CD4-positive, alpha-beta T cell treated with Interleukin-17A for 1 hour (primary cell): ENCODE data around the gene MGRN1.

ENCODE experiments used
- DNase-seq: peaks from one replicate; pipeline ENCODE4 v3.0.0-alpha.2; 2020

Gene MGRN1

GRCh38 chr16:4689864-4690704 is 65.5 kb downstream of the MGRN1 start:
- no peak for DNase-seq

DNA sequence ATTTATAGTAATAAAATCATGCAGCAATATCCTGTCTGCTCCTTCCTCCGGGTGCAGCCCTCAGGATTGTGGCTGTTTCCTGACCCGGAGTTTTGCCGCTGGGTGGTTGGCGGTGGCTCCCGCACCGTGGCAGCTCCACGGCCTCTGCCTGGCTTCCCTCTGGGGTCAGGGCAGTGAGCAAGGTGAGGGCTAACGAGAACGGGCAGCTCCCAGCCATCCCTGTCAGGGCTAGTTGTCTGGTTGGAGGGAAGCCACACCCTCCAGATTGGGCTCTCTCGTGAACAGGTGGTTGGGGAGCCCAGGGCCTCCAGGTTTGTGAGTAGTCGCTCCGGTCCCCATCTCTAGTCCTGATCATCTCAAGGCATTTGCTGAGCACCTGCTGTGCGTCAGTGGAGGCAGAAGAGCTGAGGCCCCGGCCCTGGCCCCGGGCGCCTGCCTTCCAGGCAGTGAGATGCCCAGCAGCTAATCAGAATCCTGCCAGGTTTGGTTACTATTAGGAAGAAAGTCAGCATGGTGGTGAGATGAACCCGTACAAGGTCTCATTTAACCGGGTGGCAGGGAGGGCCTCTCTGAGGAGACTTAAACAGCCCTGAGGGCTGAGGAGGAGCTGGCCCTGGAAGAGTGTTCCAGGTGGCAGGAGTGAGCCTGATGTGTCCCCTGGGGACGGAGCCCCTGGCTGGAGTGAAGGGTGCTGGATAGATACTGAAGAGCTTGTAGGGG is 66.5 kb downstream of the MGRN1 start:
- DNase-seq, result no peak

DNA sequence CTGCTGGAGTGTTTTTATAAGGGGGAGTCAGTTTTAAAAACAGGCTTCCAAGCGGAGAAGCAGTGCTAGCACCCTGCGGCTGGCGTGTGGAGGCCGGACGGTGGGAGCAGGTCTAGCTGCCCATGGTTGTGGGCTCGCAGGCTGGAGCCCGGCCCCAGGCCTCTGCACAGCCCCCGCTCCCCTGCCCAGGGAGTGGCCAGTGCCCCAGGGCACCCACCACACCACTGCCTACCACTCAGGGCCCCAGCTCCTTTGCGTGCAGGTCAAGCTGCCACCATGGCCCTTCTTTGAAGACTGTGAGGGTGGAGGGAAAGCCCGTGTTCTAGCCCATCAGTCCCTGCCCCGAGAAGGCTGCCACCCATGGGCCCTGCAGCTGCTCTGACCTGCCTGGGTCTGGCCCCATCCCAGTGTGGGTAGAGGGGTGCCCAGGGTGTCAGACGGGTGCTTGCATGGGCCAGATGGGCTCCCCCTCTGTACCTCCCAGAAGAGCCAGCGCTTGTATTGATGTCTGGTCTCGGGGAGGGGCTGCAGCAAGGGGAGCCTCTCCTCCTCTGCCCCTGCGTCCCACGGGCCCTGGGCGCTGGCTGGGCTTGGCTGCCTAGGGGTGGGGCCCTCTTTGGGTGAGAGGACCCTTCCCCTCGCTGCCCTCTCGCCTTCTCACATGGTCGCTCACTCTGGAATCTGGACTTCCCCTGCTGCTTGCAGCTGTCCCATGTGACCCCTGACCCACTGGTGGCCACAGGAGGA is 67.2 kb downstream of the MGRN1 start:
- DNase-seq, result no peak

DNA sequence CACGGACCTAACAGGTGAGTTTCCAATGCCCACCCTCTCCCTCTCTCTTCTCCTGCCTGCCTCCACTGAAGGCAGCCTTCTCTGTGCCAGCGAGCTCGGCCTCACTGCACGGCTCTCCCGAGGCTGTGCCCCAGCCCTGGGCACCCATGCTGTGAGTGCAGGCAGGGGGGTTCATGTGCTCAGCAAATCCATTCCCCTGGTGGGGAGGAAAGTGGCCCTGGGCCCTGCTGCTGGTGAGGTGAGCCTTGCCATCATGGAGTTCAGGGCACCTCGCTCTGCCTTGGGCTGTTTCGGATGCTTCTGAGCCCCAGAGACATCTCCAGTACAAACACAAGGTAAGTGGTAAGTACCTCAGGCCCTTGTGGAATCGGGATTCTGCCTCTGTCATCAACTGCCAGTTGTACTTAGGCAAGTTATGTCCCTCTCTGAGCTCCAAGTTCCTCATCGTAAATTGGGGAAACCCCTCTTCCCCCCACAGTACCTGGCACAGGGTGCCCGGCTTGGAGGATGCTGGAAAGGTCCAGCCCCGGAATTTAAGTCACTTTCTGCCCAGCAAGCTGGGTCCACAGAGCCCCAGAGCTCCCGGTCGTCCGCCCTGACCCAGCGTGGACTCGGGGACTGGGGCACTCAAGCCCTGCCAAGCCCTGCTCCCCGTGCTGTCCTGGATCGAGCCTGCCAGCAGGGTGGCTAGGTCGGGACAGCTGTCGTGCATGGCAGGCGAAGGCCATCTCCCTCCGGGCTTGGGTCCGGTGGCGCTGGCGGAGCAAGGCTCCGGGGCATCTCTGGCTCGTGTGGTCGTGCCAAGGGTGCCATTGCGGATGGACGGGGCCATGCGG is 68.1 kb downstream of the MGRN1 start:
- DNase-seq, result peak; percentile 13

GRCh38 chr16:4693296-4693955 is 68.8 kb downstream of the MGRN1 start, which contains the start of gene NUDT16L1:
Gene NUDT16L1 (plus strand): TSS chr16:4693562. CDS start chr16:4693727, 165 bp downstream.
- peak; percentile 96 for DNase-seq

- DNase-seq, result peak; percentile 59
Measured at GRCh38 chr16:4693956-4694641, 69.5 kb downstream of the MGRN1 start.

DNA sequence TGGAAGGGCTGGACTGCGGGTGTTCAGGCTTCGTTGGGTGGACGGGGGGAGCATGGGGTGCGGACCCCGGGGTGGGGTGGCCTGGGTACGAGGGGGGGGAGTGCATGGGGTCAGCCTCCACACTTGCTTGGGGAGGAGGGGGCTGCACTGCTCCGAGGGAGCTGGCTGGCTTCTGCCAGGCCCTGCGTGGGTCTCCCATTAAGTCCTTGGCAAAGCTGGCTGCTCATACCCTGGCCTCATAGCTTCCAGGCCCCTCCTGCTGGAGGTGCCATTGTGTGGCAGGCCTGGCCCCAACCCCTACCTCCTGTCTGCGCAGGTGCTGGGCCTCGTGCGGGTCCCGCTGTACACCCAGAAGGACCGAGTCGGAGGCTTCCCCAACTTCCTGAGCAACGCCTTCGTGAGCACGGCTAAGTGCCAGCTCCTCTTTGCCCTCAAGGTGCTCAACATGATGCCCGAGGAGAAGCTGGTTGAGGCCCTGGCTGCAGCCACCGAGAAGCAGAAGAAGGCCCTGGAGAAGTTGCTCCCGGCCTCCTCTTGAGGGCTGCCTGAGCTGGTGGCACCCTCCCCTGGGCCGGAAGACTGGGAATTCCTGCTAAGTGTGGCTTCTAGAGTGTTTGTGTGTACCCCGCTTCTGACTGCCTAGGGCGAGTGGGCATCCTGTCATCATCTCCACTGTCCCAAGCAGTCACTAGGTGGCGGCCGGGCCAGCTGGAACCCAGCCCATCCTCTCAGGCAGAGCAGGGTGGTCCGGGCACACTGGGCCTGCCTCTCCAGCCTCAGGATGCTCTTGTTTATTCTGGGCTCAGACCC is 70.2 kb downstream of the MGRN1 start:
- no peak for DNase-seq

DNA sequence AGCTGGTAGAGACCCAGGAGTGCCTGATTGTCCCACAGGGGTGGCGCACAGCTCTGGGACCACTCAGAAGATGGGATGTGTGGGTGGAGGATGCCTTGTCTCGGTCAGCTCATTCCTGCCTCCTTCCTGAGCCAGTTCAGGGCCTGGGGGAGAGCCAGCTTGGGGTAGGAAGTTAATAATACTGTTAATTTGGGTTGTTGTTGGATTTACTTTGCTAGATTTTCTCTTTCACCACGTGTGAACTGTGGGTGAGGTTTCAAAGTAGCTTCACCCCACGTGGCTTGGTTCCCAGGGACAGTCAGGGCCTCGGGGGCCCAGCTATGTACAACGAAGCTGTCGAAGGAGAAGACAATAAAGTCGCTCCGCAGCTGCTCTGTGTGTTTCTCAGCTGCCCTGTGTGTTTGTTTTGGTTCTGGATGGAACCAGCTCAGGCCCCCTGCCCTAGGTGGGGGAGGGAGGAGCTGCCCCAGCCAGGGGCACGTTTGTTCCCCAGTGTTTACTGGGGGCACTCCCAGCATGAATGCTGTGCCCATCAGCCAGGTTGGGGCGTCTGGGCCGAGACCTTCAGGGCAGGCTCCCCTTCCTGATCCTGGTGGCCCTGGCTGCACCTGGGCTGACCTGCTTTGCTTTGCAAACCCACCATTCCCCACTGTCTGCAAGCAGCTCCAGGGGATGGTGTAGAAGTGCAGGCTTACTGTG is 71.0 kb downstream of the MGRN1 start:
- DNase-seq, result no peak

- no peak for DNase-seq
Measured at GRCh38 chr16:4696172-4696904, 71.7 kb downstream of the MGRN1 start.

GRCh38 chr16:4696905-4697847 is 72.5 kb downstream of the MGRN1 start:
- DNase-seq, result no peak

GRCh38 chr16:4697848-4698291 is 73.2 kb downstream of the MGRN1 start:
- DNase-seq, result no peak

DNA sequence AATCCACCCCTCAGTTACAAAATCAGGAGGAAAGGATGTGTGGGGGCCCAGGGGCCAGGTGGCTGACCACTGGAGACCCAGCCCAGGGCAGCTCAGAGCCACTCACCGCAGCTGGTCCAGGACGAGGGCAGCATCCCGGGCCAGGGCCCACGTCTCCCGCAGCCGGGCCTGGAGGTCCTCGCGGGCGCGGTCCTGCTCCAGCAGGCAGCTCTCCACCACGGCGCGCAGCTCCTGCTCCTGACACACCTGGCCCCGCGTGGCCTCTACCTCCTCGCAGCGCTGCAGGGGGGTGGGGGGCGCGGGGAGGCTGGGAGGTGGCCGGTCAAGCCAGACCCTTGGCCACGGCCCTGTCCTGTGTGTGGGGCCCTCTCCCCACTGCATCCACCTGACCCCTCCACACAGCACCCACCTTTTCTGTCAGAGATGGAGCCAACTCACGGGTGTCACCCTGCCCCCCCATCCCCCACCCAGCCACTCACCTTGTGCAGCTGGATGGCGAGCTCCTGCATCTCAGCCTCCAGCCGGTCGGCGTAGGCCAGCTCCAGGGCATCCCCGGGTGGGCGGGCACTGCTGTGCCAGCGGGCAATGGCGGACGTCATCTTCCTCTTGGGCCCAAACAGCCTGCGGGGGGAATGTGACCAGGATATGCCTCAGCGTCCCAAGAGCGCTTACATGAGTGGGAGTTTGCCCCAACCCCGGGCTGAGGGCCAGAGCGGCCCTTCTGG is 73.9 kb downstream of the MGRN1 start:
- DNase-seq, result no peak

DNA sequence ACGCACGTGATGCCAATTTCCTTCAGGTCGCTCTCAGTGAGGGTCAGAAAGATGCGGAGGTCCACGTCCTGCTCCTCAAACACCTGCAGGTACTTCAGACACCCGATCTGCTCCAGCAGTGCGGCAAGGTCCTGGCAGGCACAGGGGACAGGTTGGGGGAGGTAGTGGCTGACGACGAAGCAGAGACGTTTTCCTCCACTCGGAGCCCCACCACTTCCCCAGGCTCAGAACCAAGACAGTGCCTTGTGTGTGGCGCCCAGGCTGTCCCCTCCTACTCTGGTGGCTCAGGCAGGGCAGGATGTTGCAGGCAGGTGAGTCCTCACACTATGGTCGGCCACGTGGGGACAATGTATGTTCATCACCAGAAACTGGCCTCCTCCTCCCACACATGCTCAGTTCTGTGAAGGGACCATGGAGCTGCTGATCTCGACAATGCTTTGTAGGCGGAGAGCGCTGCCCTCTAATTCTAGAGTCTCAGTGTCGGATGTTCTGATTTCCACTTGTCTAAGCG is 74.5 kb downstream of the MGRN1 start:
- no peak for DNase-seq

GRCh38 chr16:4700380-4700996 is 75.9 kb downstream of the MGRN1 start:
- peak; percentile 22 for DNase-seq

GRCh38 chr16:4700997-4701743 is 76.5 kb downstream of the MGRN1 start:
- DNase-seq, result no peak
